AG09309 (cell line): ENCODE results near the gene SPDYA.
"Not testable (repeated sequence)": the region's sequence is repeated elsewhere in the genome, so short reads cannot be mapped to it uniquely, and the experiment has no call there.

ENCODE experiments used
- DNase-seq: peaks from one replicate; pipeline ENCODE4 v3.0.0-alpha.2; 2010; ENCODE audit warnings: low read depth
- H3K4me3 ChIP-seq: 2 replicates; pipeline ENCODE4 v1.5.1; 2011; ENCODE audit warnings: mild to moderate bottlenecking, low read depth, low read length, moderate library complexity; ENCODE audit not compliant: control insufficient read depth
- CTCF ChIP-seq: IDR thresholded peaks from 2 replicates; pipeline ENCODE4 v1.5.1; 2011; ENCODE audit warnings: mild to moderate bottlenecking, low read depth, low read length, inconsistent platforms; ENCODE audit not compliant: insufficient read depth, control insufficient read depth; ENCODE audit errors: missing control alignments

SPDYA gene

GRCh38 chr2:28768952-28769351 is 41.7 kb upstream of the SPDYA start:
- H3K4me3 ChIP-seq = no peak overlapping the region
- no peak for DNase-seq
- TF ChIP-seq CTCF = no peak

- no peak for TF ChIP-seq CTCF
- DNase-seq = no peak
- H3K4me3 ChIP-seq = no peak overlapping the region
Observed at GRCh38 chr2:28772351-28772750, 38.3 kb upstream of the SPDYA start.

GRCh38 chr2:28776471-28776870 is 34.2 kb upstream of the SPDYA start:
- H3K4me3 ChIP-seq = no peak overlapping the region
- no peak for DNase-seq
- TF ChIP-seq CTCF = no peak

- H3K4me3 ChIP-seq = no peak overlapping the region
- no peak for TF ChIP-seq CTCF
- DNase-seq = no peak
Observed at GRCh38 chr2:28778392-28778791, 32.2 kb upstream of the SPDYA start.

- TF ChIP-seq CTCF = no peak
- DNase-seq = no peak
- no peak overlapping the region for H3K4me3 ChIP-seq
Observed at GRCh38 chr2:28779001-28779400, 31.6 kb upstream of the SPDYA start.

- TF ChIP-seq CTCF = no peak
- H3K4me3 ChIP-seq = no peak overlapping the region
- DNase-seq = no peak
Observed at GRCh38 chr2:28780496-28780895, 30.1 kb upstream of the SPDYA start.

GRCh38 chr2:28782423-28782822 is 28.2 kb upstream of the SPDYA start:
- no peak for TF ChIP-seq CTCF
- DNase-seq = no peak
- no peak overlapping the region for H3K4me3 ChIP-seq

- H3K4me3 ChIP-seq, DNase-seq: not testable (repeated sequence)
Observed at GRCh38 chr2:28784570-28784969, 26.1 kb upstream of the SPDYA start.
